Measurements from ENCODE around the gene KATNA1. TPM values are rescaled to one million over a fixed set of nuclear protein-coding genes. Genes with fewer than 3 reads are reported as not detected.

KATNA1 gene
- total and polyA plus RNA-seq, 9 of the 15 experiments (the other 6 are each of a cell fraction or from before 2014, with no cell fraction given) = 22.5 to 76.9 (median 45.0) TPM

DNA sequence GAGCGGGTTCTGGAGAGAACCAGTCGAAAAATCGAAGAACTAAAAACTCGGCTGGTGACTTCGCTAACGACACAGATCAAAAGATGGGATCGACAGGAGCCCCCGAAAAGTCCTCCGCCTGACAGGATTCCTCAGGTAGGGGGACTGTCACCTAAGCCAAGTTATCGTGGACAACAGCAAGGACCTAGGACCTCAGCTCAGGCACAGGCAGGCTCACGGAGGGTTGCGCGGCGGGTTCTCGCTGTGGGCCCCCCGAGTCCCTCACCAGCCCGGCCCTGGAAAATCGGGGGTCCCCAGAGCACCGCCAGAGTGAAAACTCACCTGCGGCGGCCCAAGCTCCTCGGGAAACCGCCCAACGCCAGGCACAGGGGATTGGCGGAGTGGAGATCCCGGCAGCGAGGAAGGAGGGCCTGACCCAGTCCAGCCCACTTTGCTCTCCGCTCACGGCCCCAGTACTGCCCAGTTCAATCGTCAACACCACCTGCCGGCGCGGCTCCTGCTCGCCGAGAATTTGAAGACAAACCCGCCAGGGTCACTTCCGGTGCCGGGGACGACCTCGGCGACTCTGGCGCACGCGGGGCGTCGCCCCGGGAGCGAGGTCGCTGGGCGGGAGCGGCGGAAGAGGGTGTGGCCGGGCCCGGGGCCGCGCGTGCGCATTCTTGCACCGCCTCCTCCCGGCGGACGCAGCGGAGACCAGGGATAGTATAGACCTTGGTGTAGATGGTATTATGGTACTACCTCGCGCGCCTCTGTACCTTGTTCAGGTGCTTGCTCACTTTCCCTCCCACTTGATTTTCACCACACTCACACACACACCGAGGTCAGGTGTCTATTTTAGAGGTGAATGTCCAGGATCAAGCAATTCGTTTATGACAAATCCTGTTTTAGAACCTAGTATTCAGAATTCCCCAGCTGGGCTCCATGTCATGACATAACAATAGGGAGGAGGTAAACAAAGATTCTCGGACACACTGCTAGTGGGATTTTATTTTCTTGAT is at the start of gene KATNA1 (continued):
- TF ChIP-seq, protein P1, sequence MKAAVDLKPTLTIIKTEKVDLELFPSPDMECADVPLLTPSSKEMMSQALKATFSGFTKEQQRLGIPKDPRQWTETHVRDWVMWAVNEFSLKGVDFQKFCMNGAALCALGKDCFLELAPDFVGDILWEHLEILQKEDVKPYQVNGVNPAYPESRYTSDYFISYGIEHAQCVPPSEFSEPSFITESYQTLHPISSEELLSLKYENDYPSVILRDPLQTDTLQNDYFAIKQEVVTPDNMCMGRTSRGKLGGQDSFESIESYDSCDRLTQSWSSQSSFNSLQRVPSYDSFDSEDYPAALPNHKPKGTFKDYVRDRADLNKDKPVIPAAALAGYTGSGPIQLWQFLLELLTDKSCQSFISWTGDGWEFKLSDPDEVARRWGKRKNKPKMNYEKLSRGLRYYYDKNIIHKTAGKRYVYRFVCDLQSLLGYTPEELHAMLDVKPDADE (conservative IDR thresholded peaks at IDR 0.05; ENCODE audit: control insufficient read depth, low read depth, low read length) = peak; percentile 92
- TF ChIP-seq, protein P2, sequence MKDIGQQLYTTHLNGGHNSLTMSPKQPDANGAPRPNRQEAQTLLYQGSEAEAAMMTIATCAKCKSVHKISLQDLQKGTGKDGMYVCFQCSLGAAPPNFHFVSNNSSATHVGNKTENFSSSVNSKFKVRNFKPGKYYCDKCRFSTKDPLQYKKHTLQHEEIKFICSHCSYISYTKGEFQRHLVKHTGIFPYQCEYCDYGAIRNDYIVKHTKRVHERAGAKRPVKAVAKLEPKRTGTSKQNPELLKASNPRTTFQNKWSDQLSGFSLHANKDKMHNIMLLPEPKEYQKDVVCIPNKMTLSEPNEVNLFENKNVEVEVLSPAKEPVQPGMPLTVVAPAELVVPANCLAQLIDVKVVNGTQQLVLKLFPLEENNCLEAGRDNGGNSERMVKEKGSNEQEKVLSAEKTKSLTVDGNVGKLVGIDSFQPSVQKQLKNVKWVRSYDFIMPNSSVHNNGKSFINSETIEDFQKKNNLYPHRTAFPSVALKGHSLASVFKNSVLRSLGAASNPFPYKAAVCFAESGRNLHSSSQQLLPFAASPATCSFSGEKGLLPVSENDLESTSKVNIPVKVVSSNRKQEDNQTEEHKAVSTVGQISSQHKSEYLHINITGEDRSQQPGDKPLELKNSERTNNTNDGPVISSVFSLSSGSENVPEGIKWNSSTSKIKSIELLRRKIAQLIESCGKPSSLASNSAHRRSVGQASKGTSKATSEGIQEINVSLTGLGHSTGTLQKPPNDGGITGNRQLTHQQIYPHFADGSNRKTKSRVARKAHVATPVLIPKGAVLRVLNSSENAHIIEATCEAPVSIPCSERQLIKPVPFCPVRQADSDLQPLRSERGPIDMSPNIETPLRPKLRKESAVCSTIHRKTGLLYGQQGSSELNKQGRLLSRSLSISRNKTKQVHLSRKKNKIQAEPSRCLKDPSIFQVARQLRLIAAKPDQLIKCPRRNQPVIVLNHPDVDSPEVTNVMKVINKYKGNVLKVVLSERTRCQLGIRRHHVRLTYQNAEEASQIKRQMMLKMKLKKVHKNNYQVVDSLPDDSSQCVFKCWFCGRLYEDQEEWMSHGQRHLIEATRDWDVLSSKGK (CRISPR knock-in tag; IDR thresholded peaks at IDR 0.05) = no peak
- TF ChIP-seq ZNF12 (CRISPR knock-in tag; IDR thresholded peaks at IDR 0.05) = no peak
- no peak for TF ChIP-seq ZNF507 (tag; conservative IDR thresholded peaks at IDR 0.05)
- TF ChIP-seq GATAD2A (IDR thresholded peaks at IDR 0.05) = peak; percentile 67; the same call in 1 of the 2 replicates
- TF ChIP-seq MIER1 (IDR thresholded peaks at IDR 0.05; ENCODE audit: low read depth) = 0 out of 2 replicates have a peak, but pooled peaks have one; percentile 30
- TF ChIP-seq EP400 (IDR thresholded peaks at IDR 0.05) = peak; percentile 90
- no peak for TF ChIP-seq NCOA4 (IDR thresholded peaks at IDR 0.05; ENCODE audit: partially characterized antibody)
- TF ChIP-seq, protein P3, sequence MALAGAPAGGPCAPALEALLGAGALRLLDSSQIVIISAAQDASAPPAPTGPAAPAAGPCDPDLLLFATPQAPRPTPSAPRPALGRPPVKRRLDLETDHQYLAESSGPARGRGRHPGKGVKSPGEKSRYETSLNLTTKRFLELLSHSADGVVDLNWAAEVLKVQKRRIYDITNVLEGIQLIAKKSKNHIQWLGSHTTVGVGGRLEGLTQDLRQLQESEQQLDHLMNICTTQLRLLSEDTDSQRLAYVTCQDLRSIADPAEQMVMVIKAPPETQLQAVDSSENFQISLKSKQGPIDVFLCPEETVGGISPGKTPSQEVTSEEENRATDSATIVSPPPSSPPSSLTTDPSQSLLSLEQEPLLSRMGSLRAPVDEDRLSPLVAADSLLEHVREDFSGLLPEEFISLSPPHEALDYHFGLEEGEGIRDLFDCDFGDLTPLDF (CRISPR knock-in tag; IDR thresholded peaks at IDR 0.05) = peak; percentile 84
- no peak for TF ChIP-seq POLR3G (IDR thresholded peaks at IDR 0.05; ENCODE audit: extremely low read depth, insufficient read length, insufficient replicate concordance)
- TF ChIP-seq, protein P4, sequence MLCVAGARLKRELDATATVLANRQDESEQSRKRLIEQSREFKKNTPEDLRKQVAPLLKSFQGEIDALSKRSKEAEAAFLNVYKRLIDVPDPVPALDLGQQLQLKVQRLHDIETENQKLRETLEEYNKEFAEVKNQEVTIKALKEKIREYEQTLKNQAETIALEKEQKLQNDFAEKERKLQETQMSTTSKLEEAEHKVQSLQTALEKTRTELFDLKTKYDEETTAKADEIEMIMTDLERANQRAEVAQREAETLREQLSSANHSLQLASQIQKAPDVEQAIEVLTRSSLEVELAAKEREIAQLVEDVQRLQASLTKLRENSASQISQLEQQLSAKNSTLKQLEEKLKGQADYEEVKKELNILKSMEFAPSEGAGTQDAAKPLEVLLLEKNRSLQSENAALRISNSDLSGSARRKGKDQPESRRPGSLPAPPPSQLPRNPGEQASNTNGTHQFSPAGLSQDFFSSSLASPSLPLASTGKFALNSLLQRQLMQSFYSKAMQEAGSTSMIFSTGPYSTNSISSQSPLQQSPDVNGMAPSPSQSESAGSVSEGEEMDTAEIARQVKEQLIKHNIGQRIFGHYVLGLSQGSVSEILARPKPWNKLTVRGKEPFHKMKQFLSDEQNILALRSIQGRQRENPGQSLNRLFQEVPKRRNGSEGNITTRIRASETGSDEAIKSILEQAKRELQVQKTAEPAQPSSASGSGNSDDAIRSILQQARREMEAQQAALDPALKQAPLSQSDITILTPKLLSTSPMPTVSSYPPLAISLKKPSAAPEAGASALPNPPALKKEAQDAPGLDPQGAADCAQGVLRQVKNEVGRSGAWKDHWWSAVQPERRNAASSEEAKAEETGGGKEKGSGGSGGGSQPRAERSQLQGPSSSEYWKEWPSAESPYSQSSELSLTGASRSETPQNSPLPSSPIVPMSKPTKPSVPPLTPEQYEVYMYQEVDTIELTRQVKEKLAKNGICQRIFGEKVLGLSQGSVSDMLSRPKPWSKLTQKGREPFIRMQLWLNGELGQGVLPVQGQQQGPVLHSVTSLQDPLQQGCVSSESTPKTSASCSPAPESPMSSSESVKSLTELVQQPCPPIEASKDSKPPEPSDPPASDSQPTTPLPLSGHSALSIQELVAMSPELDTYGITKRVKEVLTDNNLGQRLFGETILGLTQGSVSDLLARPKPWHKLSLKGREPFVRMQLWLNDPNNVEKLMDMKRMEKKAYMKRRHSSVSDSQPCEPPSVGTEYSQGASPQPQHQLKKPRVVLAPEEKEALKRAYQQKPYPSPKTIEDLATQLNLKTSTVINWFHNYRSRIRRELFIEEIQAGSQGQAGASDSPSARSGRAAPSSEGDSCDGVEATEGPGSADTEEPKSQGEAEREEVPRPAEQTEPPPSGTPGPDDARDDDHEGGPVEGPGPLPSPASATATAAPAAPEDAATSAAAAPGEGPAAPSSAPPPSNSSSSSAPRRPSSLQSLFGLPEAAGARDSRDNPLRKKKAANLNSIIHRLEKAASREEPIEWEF (CRISPR knock-in tag; IDR thresholded peaks at IDR 0.05) = no peak
- peak; percentile 90 for TF ChIP-seq SUPT5H (IDR thresholded peaks at IDR 0.05)
- peak; percentile 98 for TF ChIP-seq FIP1L1 (IDR thresholded peaks at IDR 0.05; ENCODE audit: low read depth, low read length, poor library complexity, severe bottlenecking)
- no peak for TF ChIP-seq NR2F6 (CRISPR knock-in tag; IDR thresholded peaks at IDR 0.05)
- TF ChIP-seq ZNF232 (CRISPR knock-in tag; IDR thresholded peaks at IDR 0.05) = 0 out of 2 replicates have a peak, but pooled peaks have one; percentile 85
